ENCODE data around the gene OCIAD1.
"Not testable (repeated sequence)": the region's sequence is repeated elsewhere in the genome, so short reads cannot be mapped to it uniquely, and the experiment has no call there.

The OCIAD1 gene

GRCh38 chr4:48853604-48854394 is 22.9 kb downstream of the OCIAD1 start:
- 100% methylated on average over 1 of the region's 4 CpGs; no CpG with 5 or more reads in 1 of the 2 experiments for WGBS, 2 experiments (ENCODE audit: insufficient coverage in 2 of 2)
- Histone ChIP-seq H3K27ac (ENCODE audit: low read depth, low read length, severe bottlenecking) (no peak overlapping the region), H3K36me3 (ENCODE audit: control insufficient read depth, insufficient read depth, low read length) (peaks cover 54% of the 10 kb centered on the region)

GRCh38 chr4:48854395-48854683 is 23.5 kb downstream of the OCIAD1 start:
- H3K4me3 ChIP-seq (ENCODE audit: extremely low read depth, insufficient read depth, low read length, poor library complexity, severe bottlenecking): no peak overlapping the region
- H3K9me3 ChIP-seq (ENCODE audit: control insufficient read depth, low read length): no peaks in the 10 kb centered on the region
- 89% methylated on average over 1 of the region's 1 CpG; no CpG with 5 or more reads in 1 of the 2 experiments for WGBS, 2 experiments (ENCODE audit: insufficient coverage in 2 of 2)
- no peak overlapping the region for H3K27ac ChIP-seq (ENCODE audit: low read depth, low read length, severe bottlenecking)
- no peaks in the 10 kb centered on the region for H3K4me1 ChIP-seq (ENCODE audit: control insufficient read depth, insufficient read depth, low read length, poor library complexity, severe bottlenecking)
- H3K36me3 ChIP-seq (ENCODE audit: control insufficient read depth, insufficient read depth, low read length): peaks cover 52% of the 10 kb centered on the region

More at GRCh38 chr4:48853604-48854394, 22.9 kb downstream of the OCIAD1 start:
- Histone ChIP-seq H3K4me1 (ENCODE audit: control insufficient read depth, insufficient read depth, low read length, poor library complexity, severe bottlenecking) (no peaks in the 10 kb centered on the region), H3K9me3 (ENCODE audit: control insufficient read depth, low read length) (no peaks in the 10 kb centered on the region), H3K4me3 (ENCODE audit: extremely low read depth, insufficient read depth, low read length, poor library complexity, severe bottlenecking) (no peak overlapping the region)

DNA sequence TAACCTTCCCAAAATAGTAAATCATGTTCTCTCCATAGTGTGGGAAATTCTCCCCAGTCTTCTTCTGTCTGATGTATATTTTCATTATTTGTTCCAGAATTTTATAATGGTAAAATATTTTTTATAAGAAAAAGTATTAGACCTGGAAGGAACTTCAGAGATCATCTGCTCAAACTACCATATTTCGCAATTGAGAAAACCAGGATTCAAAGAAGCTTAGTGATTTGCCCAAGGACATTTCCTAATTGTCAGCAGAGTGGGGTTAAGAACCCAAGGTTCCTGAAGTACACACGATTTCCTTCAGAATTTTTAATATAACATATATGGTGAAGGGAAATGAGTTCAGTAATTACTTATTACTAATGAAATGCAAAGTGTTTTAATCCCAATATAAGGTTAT is 24.1 kb downstream of the OCIAD1 start:
- H3K27ac ChIP-seq (ENCODE audit: low read depth, low read length, severe bottlenecking): no peak overlapping the region
- 100% methylated on average over 1 of the region's 2 CpGs; no CpG with 5 or more reads in 1 of the 2 experiments for WGBS, 2 experiments (ENCODE audit: insufficient coverage in 2 of 2)
- H3K36me3 ChIP-seq (ENCODE audit: control insufficient read depth, insufficient read depth, low read length): peaks cover 50% of the 10 kb centered on the region
- H3K9me3 ChIP-seq (ENCODE audit: control insufficient read depth, low read length): no peaks in the 10 kb centered on the region
- no peak overlapping the region for H3K4me3 ChIP-seq (ENCODE audit: extremely low read depth, insufficient read depth, low read length, poor library complexity, severe bottlenecking)
- no peaks in the 10 kb centered on the region for H3K4me1 ChIP-seq (ENCODE audit: control insufficient read depth, insufficient read depth, low read length, poor library complexity, severe bottlenecking)

DNA sequence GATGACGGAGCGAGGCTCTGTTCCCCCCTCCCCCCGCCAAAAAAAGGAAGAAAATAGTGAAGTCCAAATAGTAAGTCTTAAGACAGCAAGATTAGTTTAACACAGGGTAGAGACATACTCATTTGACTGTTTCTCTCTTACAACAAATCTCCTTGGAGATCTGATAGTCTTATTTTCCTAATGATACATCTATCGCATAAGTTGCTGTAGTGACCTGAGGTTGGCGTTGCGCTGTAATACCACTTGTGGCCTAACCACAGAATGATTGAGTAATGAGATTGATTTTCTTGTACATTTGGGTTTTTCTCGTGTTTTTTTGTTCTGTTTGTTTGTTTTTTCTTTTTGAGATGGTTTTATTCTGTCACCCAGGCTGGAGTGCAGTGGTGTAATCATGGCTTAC is 27.2 kb downstream of the OCIAD1 start:
- 97% methylated on average over 4 to 5 of the region's 7 CpGs for WGBS, 2 experiments (ENCODE audit: insufficient coverage in 2 of 2)
- peaks cover 38% of the 10 kb centered on the region for H3K36me3 ChIP-seq (ENCODE audit: control insufficient read depth, insufficient read depth, low read length)
- H3K4me1 ChIP-seq (ENCODE audit: control insufficient read depth, insufficient read depth, low read length, poor library complexity, severe bottlenecking): no peaks in the 10 kb centered on the region
- H3K27ac ChIP-seq (ENCODE audit: low read depth, low read length, severe bottlenecking): no peak overlapping the region
- no peak overlapping the region for H3K4me3 ChIP-seq (ENCODE audit: extremely low read depth, insufficient read depth, low read length, poor library complexity, severe bottlenecking)
- no peaks in the 10 kb centered on the region for H3K9me3 ChIP-seq (ENCODE audit: control insufficient read depth, low read length)

- no peak overlapping the region for H3K4me3 ChIP-seq (ENCODE audit: extremely low read depth, insufficient read depth, low read length, poor library complexity, severe bottlenecking)
- no peaks in the 10 kb centered on the region for H3K4me1 ChIP-seq (ENCODE audit: control insufficient read depth, insufficient read depth, low read length, poor library complexity, severe bottlenecking)
- H3K27ac ChIP-seq (ENCODE audit: low read depth, low read length, severe bottlenecking): no peak overlapping the region
- WGBS, 2 experiments (ENCODE audit: insufficient coverage in 2 of 2): 100% methylated on average over 2 of the region's 3 CpGs
- peaks cover 5% of the 10 kb centered on the region for H3K9me3 ChIP-seq (ENCODE audit: control insufficient read depth, low read length)
- H3K36me3 ChIP-seq (ENCODE audit: control insufficient read depth, insufficient read depth, low read length): peaks cover 16% of the 10 kb centered on the region
These were observed 31.1 kb downstream of the OCIAD1 start for GRCh38 chr4:48862038-48862437.

DNA sequence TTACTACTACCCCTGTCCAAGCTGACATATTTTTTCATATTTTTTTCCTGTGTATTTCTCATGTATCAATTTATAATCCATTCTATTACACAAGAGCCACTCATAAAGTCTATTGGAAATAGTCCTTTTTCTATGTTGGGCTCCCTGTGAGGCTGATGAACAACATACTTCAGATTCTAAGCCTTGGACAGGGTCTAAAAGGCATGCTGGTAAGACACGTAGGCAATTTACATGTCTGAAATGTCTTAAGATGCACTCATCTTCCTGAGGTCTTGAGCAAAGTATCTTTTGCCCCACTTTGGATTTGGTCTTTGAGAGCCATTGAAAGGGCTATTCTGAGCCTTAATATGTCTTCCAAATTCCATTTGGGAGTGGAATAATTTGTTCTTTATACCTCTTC is 31.8 kb downstream of the OCIAD1 start:
- 83 to 86% methylated on average over 1 of the region's 1 CpG for WGBS, 2 experiments (ENCODE audit: insufficient coverage in 2 of 2)
- Histone ChIP-seq H3K27ac (ENCODE audit: low read depth, low read length, severe bottlenecking) (no peak overlapping the region), H3K4me3 (ENCODE audit: extremely low read depth, insufficient read depth, low read length, poor library complexity, severe bottlenecking) (no peak overlapping the region), H3K36me3 (ENCODE audit: control insufficient read depth, insufficient read depth, low read length) (peaks cover 15% of the 10 kb centered on the region), H3K9me3 (ENCODE audit: control insufficient read depth, low read length) (peaks cover 5% of the 10 kb centered on the region), H3K4me1 (ENCODE audit: control insufficient read depth, insufficient read depth, low read length, poor library complexity, severe bottlenecking) (no peaks in the 10 kb centered on the region)

- Histone ChIP-seq H3K36me3 (ENCODE audit: control insufficient read depth, insufficient read depth, low read length) (peaks cover 7% of the 10 kb centered on the region), H3K4me1 (ENCODE audit: control insufficient read depth, insufficient read depth, low read length, poor library complexity, severe bottlenecking) (no peaks in the 10 kb centered on the region), H3K4me3 (ENCODE audit: extremely low read depth, insufficient read depth, low read length, poor library complexity, severe bottlenecking) (no peak overlapping the region), H3K27ac (ENCODE audit: low read depth, low read length, severe bottlenecking) (no peak overlapping the region), H3K9me3 (ENCODE audit: control insufficient read depth, low read length) (peaks cover 5% of the 10 kb centered on the region)
- WGBS, 2 experiments (ENCODE audit: insufficient coverage in 2 of 2): 86 to 97% methylated on average over 3 to 4 of the region's 4 CpGs
These were observed 32.8 kb downstream of the OCIAD1 start for GRCh38 chr4:48863728-48864127.

DNA sequence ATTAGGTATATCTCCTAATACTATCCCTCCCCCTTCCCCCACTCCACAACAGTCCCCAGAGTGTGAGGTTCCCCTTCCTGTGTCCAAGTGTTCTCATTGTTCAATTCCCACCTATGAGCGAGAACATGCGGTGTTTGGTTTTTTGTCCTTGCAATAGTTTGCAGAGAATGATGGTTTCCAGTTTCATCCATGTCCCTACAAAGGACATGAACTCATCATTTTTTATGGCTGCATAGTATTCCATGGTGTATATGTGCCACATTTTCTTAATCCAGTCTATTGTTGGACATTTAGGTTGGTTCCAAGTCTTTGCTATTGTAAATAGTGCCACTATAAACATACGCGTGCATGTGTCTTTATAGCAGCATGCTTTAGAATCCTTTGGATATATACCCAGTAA is 33.8 kb downstream of the OCIAD1 start:
- no CpG with 5 or more reads among the region's 4 CpGs for WGBS, 2 experiments (ENCODE audit: insufficient coverage in 2 of 2)
- H3K36me3 ChIP-seq (ENCODE audit: control insufficient read depth, insufficient read depth, low read length); H3K4me3 ChIP-seq (ENCODE audit: extremely low read depth, insufficient read depth, low read length, poor library complexity, severe bottlenecking); H3K9me3 ChIP-seq (ENCODE audit: control insufficient read depth, low read length); H3K4me1 ChIP-seq (ENCODE audit: control insufficient read depth, insufficient read depth, low read length, poor library complexity, severe bottlenecking); H3K27ac ChIP-seq (ENCODE audit: low read depth, low read length, severe bottlenecking): not testable (repeated sequence)

- H3K9me3 ChIP-seq (ENCODE audit: control insufficient read depth, low read length): no peaks in the 10 kb centered on the region
- H3K36me3 ChIP-seq (ENCODE audit: control insufficient read depth, insufficient read depth, low read length): no peaks in the 10 kb centered on the region
- WGBS, 2 experiments (ENCODE audit: insufficient coverage in 2 of 2): 86% methylated on average over 1 of the region's 1 CpG; no CpG with 5 or more reads in 1 of the 2 experiments
- no peak overlapping the region for H3K27ac ChIP-seq (ENCODE audit: low read depth, low read length, severe bottlenecking)
- H3K4me1 ChIP-seq (ENCODE audit: control insufficient read depth, insufficient read depth, low read length, poor library complexity, severe bottlenecking): no peaks in the 10 kb centered on the region
- no peak overlapping the region for H3K4me3 ChIP-seq (ENCODE audit: extremely low read depth, insufficient read depth, low read length, poor library complexity, severe bottlenecking)
These were observed 47.1 kb downstream of the OCIAD1 start for GRCh38 chr4:48877827-48878535.

DNA sequence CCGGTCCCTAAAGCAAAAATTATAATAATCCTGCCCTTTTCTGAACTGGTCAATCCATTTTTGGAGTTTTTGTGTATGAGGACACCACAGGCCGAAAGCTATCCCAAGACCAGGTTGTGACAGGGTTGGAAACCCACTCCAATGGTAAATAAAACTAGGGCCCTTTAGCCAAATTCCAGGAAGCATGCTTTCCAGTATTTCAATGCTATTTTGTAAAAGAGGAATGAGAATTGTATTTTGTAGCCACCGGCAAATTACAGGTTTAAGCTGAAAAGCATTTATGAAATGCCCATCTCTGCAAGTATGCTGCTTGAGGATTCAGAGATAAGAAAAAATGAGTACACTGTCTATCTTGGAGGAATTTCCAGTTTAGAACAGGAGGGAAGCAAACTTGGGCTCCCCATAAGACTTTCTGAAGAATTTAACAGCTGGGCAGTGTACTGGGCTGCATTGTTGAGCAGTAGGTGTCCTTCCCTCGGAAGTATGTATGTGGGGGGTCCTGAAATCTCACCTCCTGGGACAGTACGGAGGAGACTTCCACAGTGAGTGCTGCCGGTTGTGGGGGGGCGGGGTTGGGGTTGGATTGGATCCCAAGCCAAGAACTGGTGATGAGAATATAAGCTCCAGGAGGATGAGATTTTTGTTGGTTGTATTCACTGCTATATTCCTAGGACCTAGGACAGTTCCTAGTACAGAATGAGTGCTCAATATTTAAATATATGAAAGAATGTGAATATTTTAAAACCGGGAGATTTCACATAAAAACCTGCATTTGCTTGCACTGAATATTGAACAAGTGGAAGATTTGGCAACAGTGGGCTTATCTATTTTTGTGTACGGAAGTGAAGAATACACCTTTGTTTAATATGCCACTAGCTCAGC is 48.9 kb downstream of the OCIAD1 start:
- H3K36me3 ChIP-seq (ENCODE audit: control insufficient read depth, insufficient read depth, low read length): no peaks in the 10 kb centered on the region
- H3K9me3 ChIP-seq (ENCODE audit: control insufficient read depth, low read length): no peaks in the 10 kb centered on the region
- H3K4me1 ChIP-seq (ENCODE audit: control insufficient read depth, insufficient read depth, low read length, poor library complexity, severe bottlenecking): no peaks in the 10 kb centered on the region
- 52 to 83% methylated on average over 2 to 4 of the region's 9 CpGs for WGBS, 2 experiments (ENCODE audit: insufficient coverage in 2 of 2)
- no peak overlapping the region for H3K4me3 ChIP-seq (ENCODE audit: extremely low read depth, insufficient read depth, low read length, poor library complexity, severe bottlenecking)
- H3K27ac ChIP-seq (ENCODE audit: low read depth, low read length, severe bottlenecking): no peak overlapping the region
